ENCODE measurements around the gene SMARCAL1. TPM values are rescaled to one million over a fixed set of nuclear protein-coding genes. Genes with fewer than 3 reads are reported as not detected.
A peak's percentile ranks its signal among the peaks of the same experiment; 100 is the strongest.

Gene SMARCAL1
- total and polyA plus RNA-seq, 2 experiments from 2014 or later = 10.3 to 17.2 TPM

GRCh38 chr2:216372761-216373291 lies 39.5 kb upstream of the SMARCAL1 start:
- Histone ChIP-seq H3K79me2 (replicated peaks; ENCODE audit: insufficient read depth) (no peaks in the 10 kb centered on the region), H3K9me2 (ENCODE audit: insufficient read depth) (peaks cover 2% of the 10 kb centered on the region; the same call in 1 of the 2 replicates), H3K36me3 (ENCODE audit: insufficient read depth) (no peaks in the 10 kb centered on the region), H3F3A (replicated peaks; ENCODE audit: low read depth) (0 out of 2 replicates have a peak, but pooled peaks cover 5% of the 10 kb centered on the region), H2AFZ (peak overlapping the region; percentile 81), H3K4me3 (peak overlapping the region; percentile 68), H3K4me1 (ENCODE audit: insufficient read depth) (peaks cover 21% of the 10 kb centered on the region), H3K4me2 (peak overlapping the region; percentile 95), H3K27me3 (ENCODE audit: insufficient read depth) (peaks cover 43% of the 10 kb centered on the region), H4K20me1 (replicated peaks; ENCODE audit: insufficient read depth) (no peaks in the 10 kb centered on the region), H3K27ac (ENCODE audit: low read depth) (no peak overlapping the region)
- Mint-ChIP-seq H3K27me3 (ENCODE audit: insufficient read depth, low read depth, poor library complexity) (peaks cover 34% of the 10 kb centered on the region), H3K4me3 (peak overlapping the region; percentile 87), H3K4me1 (peaks cover 29% of the 10 kb centered on the region), H3K27ac (no peak overlapping the region), H3K9me3 (no peaks in the 10 kb centered on the region), H3K36me3 (ENCODE audit: low read depth) (no peaks in the 10 kb centered on the region; the same call in 2 of the 3 replicates)
- no peak for TF ChIP-seq REST (IDR thresholded peaks at IDR 0.05; ENCODE audit: unreplicated experiment)
- TF ChIP-seq NANOG (IDR thresholded peaks at IDR 0.05; ENCODE audit: borderline replicate concordance) = no peak
- TF ChIP-seq, protein P1, sequence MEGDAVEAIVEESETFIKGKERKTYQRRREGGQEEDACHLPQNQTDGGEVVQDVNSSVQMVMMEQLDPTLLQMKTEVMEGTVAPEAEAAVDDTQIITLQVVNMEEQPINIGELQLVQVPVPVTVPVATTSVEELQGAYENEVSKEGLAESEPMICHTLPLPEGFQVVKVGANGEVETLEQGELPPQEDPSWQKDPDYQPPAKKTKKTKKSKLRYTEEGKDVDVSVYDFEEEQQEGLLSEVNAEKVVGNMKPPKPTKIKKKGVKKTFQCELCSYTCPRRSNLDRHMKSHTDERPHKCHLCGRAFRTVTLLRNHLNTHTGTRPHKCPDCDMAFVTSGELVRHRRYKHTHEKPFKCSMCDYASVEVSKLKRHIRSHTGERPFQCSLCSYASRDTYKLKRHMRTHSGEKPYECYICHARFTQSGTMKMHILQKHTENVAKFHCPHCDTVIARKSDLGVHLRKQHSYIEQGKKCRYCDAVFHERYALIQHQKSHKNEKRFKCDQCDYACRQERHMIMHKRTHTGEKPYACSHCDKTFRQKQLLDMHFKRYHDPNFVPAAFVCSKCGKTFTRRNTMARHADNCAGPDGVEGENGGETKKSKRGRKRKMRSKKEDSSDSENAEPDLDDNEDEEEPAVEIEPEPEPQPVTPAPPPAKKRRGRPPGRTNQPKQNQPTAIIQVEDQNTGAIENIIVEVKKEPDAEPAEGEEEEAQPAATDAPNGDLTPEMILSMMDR (conservative IDR thresholded peaks at IDR 0.05; ENCODE audit: low read depth in 2 of 2) = no peak
- ATAC-seq (no peak), DNase-seq (ENCODE audit: low spot score) (no peak)

GRCh38 chr2:216373896-216374295 lies 38.4 kb upstream of the SMARCAL1 start:
- peaks cover 32% of the 10 kb centered on the region for H3K27me3 Mint-ChIP-seq (ENCODE audit: insufficient read depth, low read depth, poor library complexity)
- Histone ChIP-seq H3K27ac (ENCODE audit: low read depth) (no peak overlapping the region), H3K27me3 (ENCODE audit: insufficient read depth) (peaks cover 37% of the 10 kb centered on the region), H3K4me1 (ENCODE audit: insufficient read depth) (peaks cover 21% of the 10 kb centered on the region), H2AFZ (no peak overlapping the region), H3K79me2 (replicated peaks; ENCODE audit: insufficient read depth) (no peaks in the 10 kb centered on the region), H3K36me3 (ENCODE audit: insufficient read depth) (no peaks in the 10 kb centered on the region), H4K20me1 (replicated peaks; ENCODE audit: insufficient read depth) (no peaks in the 10 kb centered on the region), H3F3A (replicated peaks; ENCODE audit: low read depth) (0 out of 2 replicates have a peak, but pooled peaks cover 5% of the 10 kb centered on the region), H3K4me3 (no peak overlapping the region), H3K4me2 (no peak overlapping the region), H3K9me2 (ENCODE audit: insufficient read depth) (peaks cover 10% of the 10 kb centered on the region; the same call in 1 of the 2 replicates)
- DNase-seq (ENCODE audit: low spot score) (no peak), ATAC-seq (no peak)
- no peak overlapping the region for H3K27ac Mint-ChIP-seq
- H3K4me1 Mint-ChIP-seq = peaks cover 25% of the 10 kb centered on the region
- H3K9me3 Mint-ChIP-seq = no peaks in the 10 kb centered on the region
- no peaks in the 10 kb centered on the region; the same call in 2 of the 3 replicates for H3K36me3 Mint-ChIP-seq (ENCODE audit: low read depth)
- no peak overlapping the region for H3K4me3 Mint-ChIP-seq
- TF ChIP-seq JUNB (IDR thresholded peaks at IDR 0.05; ENCODE audit: unreplicated experiment) (no peak), REST (IDR thresholded peaks at IDR 0.05; ENCODE audit: unreplicated experiment) (no peak), ZNF114 (CRISPR knock-in tag; IDR thresholded peaks at IDR 0.05) (no peak), POLR2AphosphoS5 (IDR thresholded peaks at IDR 0.05; ENCODE audit: low read depth) (no peak), ZNF331 (CRISPR knock-in tag; IDR thresholded peaks at IDR 0.05; ENCODE audit: low read depth) (no peak), NANOG (IDR thresholded peaks at IDR 0.05; ENCODE audit: borderline replicate concordance) (no peak), CREB1 (CRISPR knock-in tag; IDR thresholded peaks at IDR 0.05; ENCODE audit: low read depth) (no peak), EZH2 (IDR thresholded peaks at IDR 0.05; ENCODE audit: low read depth, unreplicated experiment) (no peak)
- TF ChIP-seq, protein P1 (conservative IDR thresholded peaks at IDR 0.05; ENCODE audit: low read depth in 2 of 2) = no peak
- TF ChIP-seq, protein P2, sequence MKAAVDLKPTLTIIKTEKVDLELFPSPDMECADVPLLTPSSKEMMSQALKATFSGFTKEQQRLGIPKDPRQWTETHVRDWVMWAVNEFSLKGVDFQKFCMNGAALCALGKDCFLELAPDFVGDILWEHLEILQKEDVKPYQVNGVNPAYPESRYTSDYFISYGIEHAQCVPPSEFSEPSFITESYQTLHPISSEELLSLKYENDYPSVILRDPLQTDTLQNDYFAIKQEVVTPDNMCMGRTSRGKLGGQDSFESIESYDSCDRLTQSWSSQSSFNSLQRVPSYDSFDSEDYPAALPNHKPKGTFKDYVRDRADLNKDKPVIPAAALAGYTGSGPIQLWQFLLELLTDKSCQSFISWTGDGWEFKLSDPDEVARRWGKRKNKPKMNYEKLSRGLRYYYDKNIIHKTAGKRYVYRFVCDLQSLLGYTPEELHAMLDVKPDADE (IDR thresholded peaks at IDR 0.05) = no peak

Measured in GM23338 (cell line).